Lower lobe of right lung (tissue), 2 donors: ENCODE data around the gene SLC37A2. TPM values are rescaled to one million over a fixed set of nuclear protein-coding genes. Genes with fewer than 3 reads are reported as not detected.
A peak's percentile ranks its signal among the peaks of the same experiment; 100 is the strongest.

Source experiments
- ATAC-seq, 2 donors: fragments of 200-7000 bp; cut with Tn5 transposase; one replicate each; pipeline ENCODE4 v1.9.1; 2020 to 2022; ENCODE audit warnings: mild to moderate bottlenecking in 2 of 2, moderate library complexity in 2 of 2
- DNase-seq: peaks from one replicate; pipeline ENCODE4 v3.0.0-alpha.2; 2020
- H3K27ac ChIP-seq: fragments of 200-600 bp; one replicate; pipeline ENCODE4 v1.8.0; 2022
- H3K27me3 ChIP-seq: fragments of 200-600 bp; one replicate; pipeline ENCODE4 v1.8.0; 2022; ENCODE audit warnings: low read depth
- H3K36me3 ChIP-seq: fragments of 200-600 bp; one replicate; pipeline ENCODE4 v1.8.0; 2022; ENCODE audit warnings: mild to moderate bottlenecking
- H3K4me1 ChIP-seq: fragments of 200-600 bp; one replicate; pipeline ENCODE4 v1.8.0; 2022
- H3K4me3 ChIP-seq: fragments of 200-600 bp; one replicate; pipeline ENCODE4 v1.8.0; 2022; ENCODE audit warnings: mild to moderate bottlenecking
- H3K9me3 ChIP-seq: fragments of 200-600 bp; one replicate; pipeline ENCODE4 v1.8.0; 2022
- CTCF ChIP-seq: fragments of 200-600 bp; IDR thresholded peaks from one replicate; pipeline ENCODE4 v1.8.0; 2022; ENCODE audit warnings: antibody characterized with exemption, mild to moderate bottlenecking
- intact Hi-C: fragments of 100-400 bp; cut with DNase I; formaldehyde crosslinking; loops from one replicate; pipeline ENCODE4 v1.11.0; 2022
- total RNA-seq: library from RNA; stranded (reverse); fragmentation: NEBNext Ultra II Directional; extraction: Animal tissue kit (Norgen Biotek cat#: 25700); gene quantifications from one replicate; pipeline ENCODE4 v1.2.1, GENCODE V29; 2021
- donor health status: DM: no; HTN: yes; CAD: no; lungs with severe emphysema.

SLC37A2 gene
- total RNA-seq, 1 donor from 2014 or later: 25.0 TPM

- DNase-seq (no peak), ATAC-seq (no peak)
- Histone ChIP-seq H3K27me3 (no peaks in the 10 kb centered on the region), H3K27ac (no peak overlapping the region), H3K36me3 (no peaks in the 10 kb centered on the region), H3K9me3 (no peaks in the 10 kb centered on the region), H3K4me1 (no peaks in the 10 kb centered on the region), H3K4me3 (no peak overlapping the region)
- no peak for TF ChIP-seq CTCF
- intact Hi-C loops: no loop called here
These were observed 6.0 kb upstream of the SLC37A2 start for GRCh38 chr11:125056931-125057692.

DNA sequence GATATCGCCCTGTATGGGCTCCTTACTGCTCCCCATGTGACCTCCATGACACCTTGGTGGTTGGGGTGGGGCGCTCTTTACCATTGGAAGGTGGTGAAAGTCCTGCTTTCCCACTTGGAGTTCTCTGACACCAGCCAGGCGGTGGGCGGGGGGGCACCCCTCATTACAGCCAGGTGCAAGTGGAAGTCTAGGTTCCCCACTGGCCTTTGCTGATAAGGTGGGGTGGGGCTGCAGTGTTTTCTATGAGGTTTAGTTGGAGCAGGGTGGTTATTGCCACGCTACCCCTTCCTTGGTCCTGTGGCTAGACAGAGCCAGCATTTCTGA is 5.5 kb upstream of the SLC37A2 start:
- Histone ChIP-seq H3K27me3 (no peaks in the 10 kb centered on the region), H3K4me3 (no peak overlapping the region), H3K9me3 (no peaks in the 10 kb centered on the region), H3K4me1 (no peaks in the 10 kb centered on the region), H3K27ac (no peak overlapping the region), H3K36me3 (no peaks in the 10 kb centered on the region)
- ATAC-seq: no peak
- no peak for DNase-seq
- no peak for TF ChIP-seq CTCF
- intact Hi-C loops: no loop called here

DNA sequence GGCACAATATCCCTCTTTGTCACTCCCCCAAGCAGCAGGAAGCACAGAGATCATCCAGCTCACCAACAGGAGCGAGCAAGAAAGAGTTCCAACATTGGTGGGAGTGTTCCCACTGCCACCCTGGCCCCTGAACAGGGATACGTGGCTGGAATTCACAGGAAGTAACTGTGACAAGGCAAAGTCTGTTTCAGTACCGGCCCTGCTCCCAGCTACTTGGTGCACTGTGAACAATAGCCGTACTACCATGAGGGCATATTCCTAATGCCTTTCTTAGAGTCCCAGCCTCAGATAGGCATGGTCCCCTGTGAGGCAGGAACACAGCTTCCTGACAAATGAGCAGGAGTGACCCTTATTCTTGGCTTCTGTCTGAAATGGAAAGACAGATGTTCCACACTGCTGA is 1.8 kb upstream of the SLC37A2 start:
- intact Hi-C loops: no loop called here

GRCh38 chr11:125062218-125062930 is 731 bp upstream of the SLC37A2 start:
- ATAC-seq: peak; percentile 3 to 24
- Histone ChIP-seq H3K4me1 (peaks cover 13% of the 10 kb centered on the region), H3K36me3 (no peaks in the 10 kb centered on the region), H3K9me3 (no peaks in the 10 kb centered on the region), H3K4me3 (peak overlapping the region; percentile 75), H3K27me3 (peaks cover 13% of the 10 kb centered on the region), H3K27ac (peak overlapping the region; percentile 82)
- no peak for DNase-seq
- intact Hi-C loops: no loop called here
- no peak for TF ChIP-seq CTCF

More for the DNA sequence above, 1.8 kb upstream of the SLC37A2 start:
- no peak for TF ChIP-seq CTCF
- ATAC-seq (no peak), DNase-seq (no peak)
- Histone ChIP-seq H3K4me1 (peaks cover 13% of the 10 kb centered on the region), H3K4me3 (no peak overlapping the region), H3K9me3 (no peaks in the 10 kb centered on the region), H3K27ac (no peak overlapping the region), H3K27me3 (peaks cover 7% of the 10 kb centered on the region), H3K36me3 (no peaks in the 10 kb centered on the region)

- no peak for TF ChIP-seq CTCF
- Histone ChIP-seq H3K4me1 (peaks cover 13% of the 10 kb centered on the region), H3K27ac (peak overlapping the region; percentile 82), H3K36me3 (no peaks in the 10 kb centered on the region), H3K27me3 (peaks cover 13% of the 10 kb centered on the region), H3K4me3 (peak overlapping the region; percentile 75), H3K9me3 (no peaks in the 10 kb centered on the region)
- DNase-seq: peak; percentile 37
- intact Hi-C loops: no loop called here
- ATAC-seq: peak; percentile 30 to 37
These were observed 431 bp downstream of the SLC37A2 start for GRCh38 chr11:125063429-125064043.
